Osteocyte (in vitro differentiated cells): ENCODE measurements around the gene CADPS. TPM values are rescaled to one million over a fixed set of nuclear protein-coding genes. Genes with fewer than 3 reads are reported as not detected.

Experiments
- DNase-seq: peaks from one replicate; pipeline ENCODE4 v3.0.0; 2021; ENCODE audit warnings: mixed read lengths; ENCODE audit not compliant: unreplicated experiment; ENCODE audit errors: extremely low spot score
- H3K27ac Mint-ChIP-seq: one replicate; pipeline ENCODE4 v1.8.0; 2021; ENCODE audit warnings: mild to moderate bottlenecking, mixed read lengths; ENCODE audit not compliant: unreplicated experiment
- H3K27me3 Mint-ChIP-seq: one replicate; pipeline ENCODE4 v1.8.0; 2021; ENCODE audit warnings: mixed read lengths; ENCODE audit not compliant: unreplicated experiment
- H3K36me3 Mint-ChIP-seq: one replicate; pipeline ENCODE4 v1.8.0; 2021; ENCODE audit warnings: mixed read lengths; ENCODE audit not compliant: unreplicated experiment
- H3K4me1 Mint-ChIP-seq: one replicate; pipeline ENCODE4 v1.8.0; 2021; ENCODE audit warnings: mixed read lengths; ENCODE audit not compliant: unreplicated experiment
- H3K4me3 Mint-ChIP-seq: one replicate; pipeline ENCODE4 v1.8.0; 2021; ENCODE audit warnings: mild to moderate bottlenecking, moderate library complexity, mixed read lengths; ENCODE audit not compliant: unreplicated experiment
- H3K9me3 Mint-ChIP-seq: one replicate; pipeline ENCODE4 v1.8.0; 2021; ENCODE audit warnings: mixed read lengths; ENCODE audit not compliant: unreplicated experiment
- total RNA-seq: library from RNA; stranded (reverse); gene quantifications from 2 replicates; pipeline ENCODE4 v1.2.1, GENCODE V29; 2021
- TF ChIP-seq, protein P1 (sequence below): fragments of 200-600 bp; sonication (generic); IDR thresholded peaks from 2 replicates; pipeline ENCODE4 v1.5.0; 2021; ENCODE audit warnings: antibody characterized with exemption, mild to moderate bottlenecking, moderate library complexity

CADPS gene
- total RNA-seq, 1 donor from 2014 or later = not detected

DNA sequence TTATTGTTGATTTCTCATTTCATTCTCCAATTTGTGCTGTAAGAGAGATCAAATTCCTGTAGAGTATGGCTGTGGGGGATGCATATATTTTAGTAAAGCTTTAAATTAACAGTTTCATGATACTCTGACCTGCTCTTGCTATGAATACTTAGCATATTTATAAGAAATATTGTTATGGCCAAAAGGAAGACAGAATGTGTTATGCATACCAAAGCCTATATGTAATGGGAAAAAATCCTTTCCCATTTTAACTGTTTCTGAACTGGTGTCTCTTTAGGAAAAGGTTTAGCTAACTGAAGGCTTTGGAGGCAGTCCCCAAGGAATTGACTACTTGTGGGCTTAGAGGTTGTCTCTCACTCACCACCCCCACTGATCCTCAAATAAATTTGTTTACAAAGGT, 59.2 kb downstream of the CADPS start:
- TF ChIP-seq, protein P1, sequence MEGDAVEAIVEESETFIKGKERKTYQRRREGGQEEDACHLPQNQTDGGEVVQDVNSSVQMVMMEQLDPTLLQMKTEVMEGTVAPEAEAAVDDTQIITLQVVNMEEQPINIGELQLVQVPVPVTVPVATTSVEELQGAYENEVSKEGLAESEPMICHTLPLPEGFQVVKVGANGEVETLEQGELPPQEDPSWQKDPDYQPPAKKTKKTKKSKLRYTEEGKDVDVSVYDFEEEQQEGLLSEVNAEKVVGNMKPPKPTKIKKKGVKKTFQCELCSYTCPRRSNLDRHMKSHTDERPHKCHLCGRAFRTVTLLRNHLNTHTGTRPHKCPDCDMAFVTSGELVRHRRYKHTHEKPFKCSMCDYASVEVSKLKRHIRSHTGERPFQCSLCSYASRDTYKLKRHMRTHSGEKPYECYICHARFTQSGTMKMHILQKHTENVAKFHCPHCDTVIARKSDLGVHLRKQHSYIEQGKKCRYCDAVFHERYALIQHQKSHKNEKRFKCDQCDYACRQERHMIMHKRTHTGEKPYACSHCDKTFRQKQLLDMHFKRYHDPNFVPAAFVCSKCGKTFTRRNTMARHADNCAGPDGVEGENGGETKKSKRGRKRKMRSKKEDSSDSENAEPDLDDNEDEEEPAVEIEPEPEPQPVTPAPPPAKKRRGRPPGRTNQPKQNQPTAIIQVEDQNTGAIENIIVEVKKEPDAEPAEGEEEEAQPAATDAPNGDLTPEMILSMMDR = no peak
- no peak overlapping the region for H3K27ac Mint-ChIP-seq
- peaks cover 4% of the 10 kb centered on the region for H3K4me1 Mint-ChIP-seq
- H3K4me3 Mint-ChIP-seq = no peak overlapping the region
- DNase-seq = no peak
- H3K9me3 Mint-ChIP-seq = no peaks in the 10 kb centered on the region
- H3K27me3 Mint-ChIP-seq = peaks cover 4% of the 10 kb centered on the region
- no peaks in the 10 kb centered on the region for H3K36me3 Mint-ChIP-seq

DNA sequence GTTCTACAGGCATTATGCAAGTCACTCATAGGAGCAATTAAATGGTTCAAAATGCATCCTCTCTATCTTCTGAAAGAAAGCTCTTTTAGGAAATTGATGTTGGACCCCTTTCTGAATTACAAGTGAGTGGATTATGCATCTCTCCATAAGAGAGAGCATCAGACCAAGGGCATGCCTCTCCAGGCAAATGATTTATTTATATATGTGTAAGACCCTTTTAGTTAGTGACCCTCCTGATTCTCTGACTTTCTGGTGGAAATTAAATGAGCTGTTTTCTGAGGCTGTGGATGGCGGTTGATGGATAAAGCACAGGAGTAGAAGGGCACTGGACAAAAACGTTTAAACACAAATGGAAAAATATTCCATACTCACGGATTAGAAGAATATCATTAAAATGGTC, 62.6 kb downstream of the CADPS start:
- H3K27ac Mint-ChIP-seq = no peak overlapping the region
- no peaks in the 10 kb centered on the region for H3K9me3 Mint-ChIP-seq
- no peak for DNase-seq
- peaks cover 4% of the 10 kb centered on the region for H3K27me3 Mint-ChIP-seq
- H3K36me3 Mint-ChIP-seq = no peaks in the 10 kb centered on the region
- TF ChIP-seq, protein P1 = no peak
- H3K4me3 Mint-ChIP-seq = no peak overlapping the region
- H3K4me1 Mint-ChIP-seq = peaks cover 4% of the 10 kb centered on the region

DNA sequence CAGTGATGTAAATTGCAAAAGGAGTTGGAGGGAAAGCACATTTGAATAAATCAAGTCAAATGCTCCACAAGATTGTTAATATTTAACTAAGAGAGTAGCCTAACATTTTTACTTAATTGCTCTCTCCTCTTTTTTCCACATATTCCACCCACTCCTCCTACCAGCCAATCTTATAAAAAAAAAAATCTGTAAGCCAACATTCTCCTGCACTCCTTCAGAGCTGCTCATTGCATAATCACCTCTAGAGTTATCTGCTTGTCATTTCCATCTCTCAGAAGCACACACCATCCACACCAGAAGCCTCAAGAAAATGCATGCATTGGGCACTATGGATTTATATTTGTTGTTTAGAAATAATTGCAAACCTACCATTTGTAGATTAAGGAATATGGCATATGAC, 64.1 kb downstream of the CADPS start:
- no peaks in the 10 kb centered on the region for H3K9me3 Mint-ChIP-seq
- no peak for DNase-seq
- no peaks in the 10 kb centered on the region for H3K36me3 Mint-ChIP-seq
- TF ChIP-seq, protein P1 = no peak
- no peak overlapping the region for H3K27ac Mint-ChIP-seq
- H3K27me3 Mint-ChIP-seq = no peaks in the 10 kb centered on the region
- H3K4me3 Mint-ChIP-seq = no peak overlapping the region
- H3K4me1 Mint-ChIP-seq = peaks cover 4% of the 10 kb centered on the region

DNA sequence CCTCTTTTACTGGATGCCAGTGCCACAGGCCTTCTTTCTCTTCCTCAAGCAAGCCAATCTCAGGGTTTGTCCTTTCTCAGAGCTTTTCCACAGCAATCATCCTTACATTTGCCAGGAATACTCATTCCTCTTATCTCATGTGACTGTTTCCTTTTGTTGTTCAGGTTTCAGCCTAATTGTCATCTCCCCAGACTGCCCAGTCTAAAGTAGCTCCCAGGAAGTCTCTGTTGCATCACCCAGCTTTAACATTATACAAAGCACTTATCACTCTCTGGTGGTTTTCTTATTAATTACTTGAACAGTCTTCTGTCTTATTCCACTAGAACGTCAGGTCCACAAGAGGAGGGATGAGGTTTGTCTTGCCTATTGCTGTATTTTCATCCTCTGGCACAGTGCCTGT, 65.8 kb downstream of the CADPS start:
- no peak for DNase-seq
- Mint-ChIP-seq H3K27ac (no peak overlapping the region), H3K36me3 (no peaks in the 10 kb centered on the region), H3K9me3 (no peaks in the 10 kb centered on the region), H3K4me1 (no peaks in the 10 kb centered on the region), H3K27me3 (no peaks in the 10 kb centered on the region), H3K4me3 (no peak overlapping the region)
- TF ChIP-seq, protein P1 = no peak

DNA sequence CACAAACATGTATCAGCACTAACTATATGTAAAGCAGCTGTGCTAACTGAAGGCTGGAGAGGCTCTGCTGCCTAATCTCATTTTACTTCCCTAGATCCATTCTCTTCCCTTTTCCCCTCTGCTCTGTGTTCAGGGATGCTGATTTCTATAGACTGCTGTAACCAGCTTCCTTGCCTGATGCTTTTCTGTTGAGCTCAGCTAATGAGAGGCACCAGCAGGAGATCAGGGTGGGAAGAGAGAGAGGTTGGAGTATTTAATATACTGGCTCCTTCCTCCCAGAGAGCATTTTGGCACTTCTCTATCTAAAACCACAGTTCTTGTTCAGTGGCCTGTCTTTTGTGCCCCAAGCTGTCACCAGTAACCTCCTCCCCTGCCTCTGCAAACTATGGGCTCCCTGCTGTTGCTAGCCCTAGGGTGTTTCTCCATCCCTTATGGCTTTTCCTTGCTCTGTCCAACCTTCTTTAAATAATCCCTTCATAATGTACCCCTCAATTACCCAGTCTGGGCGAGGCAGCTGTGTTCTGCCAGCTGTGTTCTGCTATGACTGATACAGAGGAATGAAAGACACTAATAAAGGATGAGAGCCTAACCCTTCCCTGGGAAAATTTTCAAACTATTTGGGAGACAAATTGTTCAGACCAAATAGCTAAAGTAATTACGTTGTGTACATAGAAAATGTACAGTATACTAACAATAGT, 69.5 kb downstream of the CADPS start:
- Mint-ChIP-seq H3K9me3 (no peaks in the 10 kb centered on the region), H3K4me1 (no peaks in the 10 kb centered on the region), H3K27ac (no peak overlapping the region), H3K4me3 (no peak overlapping the region), H3K27me3 (peaks cover 3% of the 10 kb centered on the region), H3K36me3 (no peaks in the 10 kb centered on the region)
- DNase-seq = no peak
- TF ChIP-seq, protein P1 = no peak
